GM12801 (cell line): ENCODE data around the gene SLK.

Experiments
- CTCF ChIP-seq: IDR thresholded peaks from one replicate; pipeline ENCODE4 v1.5.1; 2011; ENCODE audit warnings: control low read depth; ENCODE audit not compliant: insufficient read length; ENCODE audit errors: extremely low read depth

Gene SLK

GRCh38 chr10:104011904-104012303 is 45.0 kb downstream of the SLK start:
- TF ChIP-seq CTCF: no peak

- no peak for TF ChIP-seq CTCF
Measured at GRCh38 chr10:104013489-104013888, 46.5 kb downstream of the SLK start.

- no peak for TF ChIP-seq CTCF
Measured at GRCh38 chr10:104014176-104014575, 47.2 kb downstream of the SLK start.

- TF ChIP-seq CTCF: no peak
Measured at GRCh38 chr10:104016661-104017060, 49.7 kb downstream of the SLK start.

GRCh38 chr10:104018471-104018870 is 51.5 kb downstream of the SLK start:
- no peak for TF ChIP-seq CTCF

- TF ChIP-seq CTCF: no peak
Measured at GRCh38 chr10:104020020-104020419, 53.1 kb downstream of the SLK start.

- TF ChIP-seq CTCF: no peak
Measured at GRCh38 chr10:104021246-104021645, 54.3 kb downstream of the SLK start.

- TF ChIP-seq CTCF: no peak
Measured at GRCh38 chr10:104022026-104022425, 55.1 kb downstream of the SLK start.
